NCI-H1048 (cell line): ENCODE results near the gene TM4SF1.
"Not testable (repeated sequence)": the region's sequence is repeated elsewhere in the genome, so short reads cannot be mapped to it uniquely, and the experiment has no call there.

ENCODE experiments used
- DNase-seq: peaks from one replicate; lab custom pipeline; 2025; lab: John Stamatoyannopoulos, UW

TM4SF1 gene

GRCh38 chr3:149395107-149396089, 17.9 kb upstream of the TM4SF1 start:
- DNase-seq = no peak

DNA sequence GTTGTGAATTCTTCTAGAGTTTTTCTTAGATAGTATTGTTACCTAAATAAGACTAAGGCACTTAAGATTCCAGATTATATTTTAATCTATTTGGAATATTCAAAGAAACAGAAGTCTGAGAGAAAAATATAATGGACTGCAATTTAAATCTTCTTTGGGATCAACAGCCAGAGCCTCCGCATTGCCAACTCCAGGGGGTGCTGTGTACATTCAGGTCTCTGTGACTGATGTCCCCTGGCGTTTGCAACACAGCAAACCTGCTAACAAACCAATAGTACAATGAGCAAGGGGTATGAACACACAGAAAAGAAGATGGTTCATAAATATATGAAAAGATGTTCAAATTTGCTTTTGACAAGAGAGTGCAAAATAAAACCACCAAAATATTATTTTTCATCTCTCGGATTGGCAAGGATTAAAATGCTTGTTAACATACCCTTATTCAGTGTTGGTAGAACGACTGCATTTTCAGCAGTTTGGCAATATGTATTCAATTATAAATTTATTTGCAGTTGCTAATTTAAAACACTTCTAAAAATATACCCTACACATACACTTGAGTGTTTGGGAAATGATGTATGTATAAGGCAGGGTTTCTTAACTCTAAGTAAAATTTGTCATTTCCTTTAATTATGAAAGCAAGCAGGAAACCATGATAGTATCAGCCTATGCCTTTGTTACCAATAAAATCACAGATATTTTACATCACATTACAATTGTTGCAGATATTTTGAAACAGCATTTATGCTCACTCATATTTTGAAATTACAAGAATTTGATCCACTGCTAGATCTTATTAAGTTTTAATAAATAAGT, 16.1 kb upstream of the TM4SF1 start:
- peak; percentile 36 for DNase-seq

DNA sequence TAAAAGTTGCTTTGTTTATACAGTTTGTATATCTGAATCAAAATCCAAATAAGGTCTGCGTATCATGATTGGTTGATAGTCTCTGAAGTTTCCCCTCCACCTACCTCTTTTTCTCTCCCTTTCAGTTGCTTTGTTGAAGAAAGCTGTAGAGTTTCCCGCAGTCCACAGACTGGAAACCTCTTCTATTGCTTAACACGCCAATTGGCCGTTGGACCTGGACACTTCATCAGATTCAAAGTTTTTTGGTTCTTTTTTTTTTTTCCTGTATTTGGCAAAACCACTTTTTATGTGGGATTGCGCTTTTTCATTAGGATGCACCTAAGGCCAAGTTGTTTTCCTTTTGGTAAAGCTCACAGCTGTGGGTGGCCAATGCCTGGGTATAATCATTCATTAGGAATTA, 14.5 kb upstream of the TM4SF1 start:
- no peak for DNase-seq

- DNase-seq = no peak
Observed at GRCh38 chr3:149390772-149391212, 13.3 kb upstream of the TM4SF1 start.

- DNase-seq = no peak
Observed at GRCh38 chr3:149390294-149390693, 12.8 kb upstream of the TM4SF1 start.

DNA sequence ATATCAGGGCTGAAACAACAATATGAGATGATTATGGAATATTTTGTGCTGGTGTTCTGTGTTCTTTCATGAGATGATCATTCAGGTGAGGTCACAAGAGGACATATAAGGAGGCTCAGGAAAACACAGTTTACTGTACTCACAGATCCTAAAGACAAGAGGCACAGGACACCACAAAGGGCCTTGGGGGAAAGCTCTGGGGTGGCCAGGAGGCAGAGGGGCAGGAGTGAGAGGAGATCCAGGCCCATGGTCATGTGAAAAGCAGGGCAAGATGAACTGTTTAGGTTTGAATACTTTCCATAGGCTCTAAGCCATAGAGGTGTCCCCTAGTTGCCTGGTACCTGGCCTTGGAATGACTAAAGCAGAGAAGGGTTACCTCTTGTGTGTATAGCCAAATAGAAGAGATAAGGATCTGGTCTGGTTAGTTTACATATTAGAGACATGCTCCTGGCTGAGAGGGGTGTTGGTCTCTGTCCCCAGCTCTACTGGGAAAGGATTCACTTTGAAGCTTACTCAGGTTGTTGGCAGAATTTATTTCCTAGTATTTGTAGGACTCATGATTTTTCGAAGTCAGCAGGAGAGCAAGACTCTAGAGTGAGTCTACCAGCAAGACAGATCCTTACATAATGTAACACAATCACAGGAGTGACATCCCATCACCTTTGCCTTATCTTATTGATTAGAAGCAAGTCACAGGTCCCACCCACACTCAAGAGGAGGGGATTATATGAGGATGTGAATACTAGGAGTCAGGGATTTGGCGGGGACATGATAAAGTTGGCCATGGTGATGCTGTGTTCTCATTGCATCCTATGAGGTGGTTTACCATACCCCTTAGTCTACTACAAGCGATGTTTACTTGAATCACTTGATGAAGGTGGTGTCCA, 11.3 kb upstream of the TM4SF1 start:
- DNase-seq = no peak

DNA sequence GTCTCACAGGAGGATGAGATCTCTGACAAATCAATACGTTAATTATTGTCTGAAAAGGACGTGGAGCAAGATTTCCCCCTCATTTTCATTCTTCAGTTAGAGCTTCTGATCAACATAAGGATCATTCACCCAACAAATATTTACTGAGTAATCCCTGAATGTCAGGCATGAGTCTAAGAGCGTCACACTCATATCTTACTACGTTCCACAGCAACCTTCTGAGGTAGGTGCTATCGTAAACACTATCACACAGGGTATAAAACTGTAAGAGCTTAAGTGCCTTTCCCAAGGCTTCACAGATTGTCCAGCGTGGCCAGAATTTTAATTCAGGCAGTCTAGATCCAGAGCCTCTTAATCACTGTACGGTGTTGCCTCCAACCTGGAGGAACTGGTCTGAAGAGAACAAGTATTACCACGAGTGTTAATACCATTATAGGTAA, 10.6 kb upstream of the TM4SF1 start:
- no peak for DNase-seq

- no peak for DNase-seq
Observed at GRCh38 chr3:149386299-149386606, 8.8 kb upstream of the TM4SF1 start.

DNA sequence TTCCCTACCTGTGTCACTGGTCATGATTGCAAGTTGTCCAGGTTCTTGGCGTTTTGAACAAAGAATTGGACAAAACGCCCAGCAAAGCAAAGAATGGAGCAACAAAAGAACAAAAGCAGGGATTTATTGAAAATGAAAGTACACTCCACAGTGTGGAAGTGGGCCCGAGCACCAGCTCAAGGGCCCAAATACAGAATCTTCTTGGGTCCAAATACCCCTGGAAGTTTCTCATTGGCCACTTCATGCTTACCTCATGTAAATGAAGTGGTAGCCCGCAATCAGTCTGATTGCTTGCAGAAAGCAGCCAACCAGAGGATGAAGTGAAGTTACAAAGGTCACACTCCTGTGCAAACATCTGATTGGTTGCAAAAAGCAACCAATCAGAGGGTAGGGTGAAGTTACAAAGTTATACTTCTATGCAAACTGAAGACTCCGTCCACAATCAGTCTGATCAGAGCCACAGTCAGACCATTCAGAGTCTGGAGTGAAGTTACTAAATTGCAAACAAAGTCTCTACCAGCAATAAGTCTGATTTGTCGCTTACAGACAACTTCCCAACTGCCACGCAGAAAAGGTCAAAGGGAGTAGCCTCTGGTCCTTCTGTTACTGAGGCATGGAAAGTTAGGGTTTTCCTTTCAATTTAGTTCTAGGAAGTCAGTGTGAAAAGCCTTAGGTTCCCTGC, 8.3 kb upstream of the TM4SF1 start:
- no peak for DNase-seq

GRCh38 chr3:149384911-149385321, 7.5 kb upstream of the TM4SF1 start:
- DNase-seq = no peak

- no peak for DNase-seq
Observed at GRCh38 chr3:149384167-149384566, 6.7 kb upstream of the TM4SF1 start.

- no peak for DNase-seq
Observed at GRCh38 chr3:149383703-149384102, 6.3 kb upstream of the TM4SF1 start.

DNA sequence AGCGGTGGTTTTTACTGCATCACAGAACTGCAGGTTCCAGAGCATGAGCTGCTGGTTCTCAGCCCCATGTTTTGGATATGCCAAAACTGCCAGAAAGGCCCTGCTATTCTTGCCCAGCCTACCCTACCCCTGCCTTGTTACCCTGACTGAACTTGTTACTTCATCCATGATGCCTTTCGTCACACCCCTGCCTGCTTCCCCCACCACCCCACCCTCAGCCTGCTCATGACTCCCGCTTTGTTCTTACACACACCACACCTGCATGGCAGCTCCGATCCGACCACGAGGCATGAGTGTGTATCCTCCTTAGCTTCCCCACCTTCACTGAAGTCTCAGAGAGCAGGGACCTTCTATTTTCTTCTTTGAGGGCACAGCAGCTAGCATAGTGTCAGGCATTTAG, 5.1 kb upstream of the TM4SF1 start:
- DNase-seq = no peak

GRCh38 chr3:149382101-149382467, 4.6 kb upstream of the TM4SF1 start:
- DNase-seq = no peak

DNA sequence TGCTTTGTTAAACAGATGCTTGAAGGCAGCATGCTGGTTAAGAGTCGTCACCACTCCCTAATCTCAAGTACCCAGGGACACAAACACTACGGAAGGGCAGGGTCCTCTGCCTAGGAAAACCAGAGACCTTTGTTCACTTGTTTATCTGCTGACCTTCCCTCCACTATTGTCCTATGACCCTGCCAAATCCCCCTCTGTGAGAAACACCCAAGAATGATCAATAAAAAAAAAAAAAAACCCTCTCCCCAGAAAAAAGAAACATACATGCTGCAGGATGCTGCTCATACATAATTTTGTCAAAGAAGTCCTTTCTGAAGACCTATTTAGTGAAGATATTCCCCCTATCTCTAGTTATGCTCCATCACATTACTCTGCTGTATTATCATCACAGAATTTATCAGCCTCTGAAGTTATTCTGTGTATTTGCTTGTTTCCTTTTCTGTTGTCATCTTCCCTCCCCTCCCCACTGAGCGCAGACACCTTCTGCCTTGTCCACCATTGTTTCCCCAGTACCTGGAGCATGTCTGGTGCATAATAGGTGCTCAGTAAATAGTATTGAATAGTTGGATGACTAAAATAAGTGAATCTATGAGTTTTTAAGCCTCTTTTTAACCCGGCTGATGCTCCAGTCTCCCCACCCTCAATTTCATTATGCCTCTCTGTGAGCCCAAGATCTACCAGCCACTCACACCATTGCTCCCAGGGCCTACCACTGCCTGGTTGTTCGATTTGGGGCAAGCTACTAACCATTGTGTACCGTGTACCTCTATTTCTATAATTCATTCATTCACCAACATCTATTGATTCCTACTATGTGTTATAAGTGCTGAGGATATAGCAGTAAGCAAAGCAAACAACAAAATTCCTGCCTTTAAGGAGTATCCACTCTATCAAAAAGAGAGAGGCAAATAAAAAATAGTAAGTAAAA, 4.0 kb upstream of the TM4SF1 start:
- no peak for DNase-seq

DNA sequence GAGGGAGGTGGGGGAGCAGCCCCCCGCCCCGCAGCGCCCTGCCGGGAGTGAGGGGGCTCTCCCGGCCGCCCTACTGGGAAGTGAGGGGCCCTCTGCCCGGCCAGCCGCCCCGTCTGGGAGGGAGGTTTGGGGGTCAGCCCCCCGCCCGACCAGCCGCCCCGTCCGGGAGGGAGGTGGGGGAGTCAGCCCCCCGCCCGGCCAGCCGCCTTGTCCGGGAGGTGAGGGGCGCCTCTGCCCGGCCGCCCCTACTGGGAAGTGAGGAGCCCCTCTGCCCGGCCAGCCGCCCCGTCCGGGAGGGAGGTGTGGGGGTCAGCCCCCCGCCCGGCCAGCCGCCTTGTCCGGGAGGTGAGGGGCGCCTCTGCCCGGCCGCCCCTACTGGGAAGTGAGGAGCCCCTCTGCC, 2.8 kb upstream of the TM4SF1 start:
- not testable (repeated sequence) for DNase-seq

DNA sequence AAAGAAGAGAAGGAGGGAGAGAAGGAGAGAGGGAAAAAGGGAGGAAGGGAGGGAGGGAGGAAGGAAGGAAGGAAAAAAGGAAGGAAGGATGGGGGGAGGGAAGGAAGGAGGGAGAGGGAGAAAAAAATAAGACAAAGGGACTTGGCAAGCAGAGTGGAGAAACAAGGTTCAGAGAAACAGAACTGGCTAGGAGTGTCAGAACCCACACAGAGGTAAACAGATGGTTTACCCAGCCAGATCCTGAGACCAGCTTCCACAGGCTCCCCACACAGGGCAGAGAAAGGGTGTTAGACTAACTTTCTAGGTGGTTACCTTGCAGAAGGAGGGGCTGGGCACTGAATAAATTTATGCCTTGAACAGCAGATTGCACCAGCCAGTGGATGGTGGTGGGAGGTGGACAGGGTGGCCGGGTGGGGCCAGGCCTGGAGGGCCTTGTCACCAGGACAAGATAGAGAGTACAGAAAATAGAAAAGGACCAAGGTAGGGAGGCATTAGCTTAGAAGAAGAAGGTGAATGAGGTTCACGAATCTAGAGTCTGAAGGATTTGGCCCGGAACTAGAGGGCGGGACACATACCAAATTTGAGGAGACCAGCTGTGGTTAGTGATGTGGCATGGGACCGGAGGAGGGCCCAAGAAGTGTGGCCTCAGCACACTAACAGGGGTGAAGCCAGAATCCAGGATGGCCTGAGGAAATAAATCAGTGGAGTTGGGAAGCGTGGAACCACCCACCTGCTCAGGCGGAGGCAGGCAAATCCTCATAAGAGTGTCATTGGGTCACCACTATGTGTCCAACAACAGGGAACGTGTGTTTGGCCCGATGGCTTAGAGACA, 1.2 kb upstream of the TM4SF1 start:
- no peak for DNase-seq

GRCh38 chr3:149376718-149377407, 586 bp downstream of the TM4SF1 start:
- DNase-seq = no peak
